H1 (cell line): Measurements from ENCODE around the gene BCKDHA. TPM values are rescaled to one million over a fixed set of nuclear protein-coding genes. Genes with fewer than 3 reads are reported as not detected.

Experiments used
- CTCF ChIA-PET: fragments of 300-600 bp; sonication (Branson Sonifier 250); formaldehyde crosslinking; loops from one replicate; lab custom pipeline; 2021; ENCODE audit not compliant: partially characterized antibody; lab: Charles Lee
- POLR2A ChIA-PET: fragments of 300-600 bp; sonication (Branson Sonifier 250); formaldehyde crosslinking; loops from one replicate; lab custom pipeline; 2021; ENCODE audit warnings: inconsistent platforms; ENCODE audit not compliant: partially characterized antibody; lab: Charles Lee
- DNase-seq, 2 experiments: peaks; one replicate each; pipeline versions ENCODE4 v3.0.0 to v3.0.0-alpha.2; 2010 to 2022; ENCODE audit warnings: low spot score in 2 of 2, low read depth in 1 of 2, mixed read lengths in 1 of 2
- FAIRE-seq: peaks from 2 replicates; lab custom pipeline; 2011; peaks lifted over from hg19 to GRCh38; lab: Jason Lieb, UNC
- H2AFZ ChIP-seq: 2 replicates; pipeline ENCODE4 v1.8.1; 2012; ENCODE audit warnings: low read length, inconsistent platforms
- H2AK5ac ChIP-seq: 2 replicates; pipeline ENCODE4 v1.6.1; 2013; ENCODE audit warnings: low read depth, low read length
- H2BK120ac ChIP-seq: replicated peaks from 2 replicates; pipeline ENCODE3; 2013; ENCODE audit warnings: low read depth, low read length, inconsistent platforms
- H2BK12ac ChIP-seq: 2 replicates; pipeline ENCODE4 v1.6.1; 2013; ENCODE audit warnings: low read depth, low read length
- H2BK15ac ChIP-seq: 2 replicates; pipeline ENCODE4 v1.6.1; 2013; ENCODE audit warnings: low read length
- H2BK20ac ChIP-seq: 2 replicates; pipeline ENCODE4 v1.6.1; 2013; ENCODE audit warnings: low read length
- H2BK5ac ChIP-seq: 2 replicates; pipeline ENCODE4 v1.6.1; 2013; ENCODE audit warnings: low read depth, low read length
- H3K14ac ChIP-seq: 2 replicates; pipeline ENCODE4 v1.6.1; 2013; ENCODE audit warnings: inconsistent platforms; ENCODE audit not compliant: insufficient read length
- H3K18ac ChIP-seq: 2 replicates; pipeline ENCODE4 v1.6.1; 2013; ENCODE audit warnings: low read length; ENCODE audit errors: extremely low read depth
- H3K23ac ChIP-seq: 2 replicates; pipeline ENCODE4 v1.6.1; 2013; ENCODE audit warnings: inconsistent platforms; ENCODE audit not compliant: insufficient read length
- H3K23me2 ChIP-seq: 2 replicates; pipeline ENCODE4 v1.6.1; 2013; ENCODE audit warnings: low read depth, low read length
- H3K27ac ChIP-seq: 2 replicates; pipeline ENCODE4 v1.6.1; 2011; ENCODE audit warnings: low read depth, low read length, inconsistent platforms
- H3K27me3 ChIP-seq, 4 experiments: replicated peaks in 1 of 4; 1 replicate in 1 of 4; 2 replicates in 3 of 4; pipeline versions ENCODE4 v1.6.1 to v1.8.1; 2011 to 2013; ENCODE audit warnings: low read length in 3 of 4, mild to moderate bottlenecking in 3 of 4, inconsistent platforms in 2 of 4, mixed read lengths in 2 of 4, moderate library complexity in 1 of 4; ENCODE audit not compliant: control insufficient read depth in 3 of 4, insufficient read depth in 3 of 4; ENCODE audit errors: extremely low read depth in 1 of 4
- H3K36me3 ChIP-seq, 4 experiments: 2 replicates each; pipeline versions ENCODE4 v1.6.1 to v1.8.1; 2011 to 2013; ENCODE audit warnings: mild to moderate bottlenecking in 4 of 4, low read length in 3 of 4, moderate library complexity in 2 of 4, control low read depth in 1 of 4, inconsistent platforms in 1 of 4; ENCODE audit not compliant: insufficient read depth in 4 of 4, control insufficient read depth in 2 of 4
- H3K4ac ChIP-seq: replicated peaks from 2 replicates; pipeline ENCODE3; 2013; ENCODE audit warnings: low read length, low read depth, mixed read lengths, inconsistent platforms; ENCODE audit not compliant: insufficient read length
- H3K4me1 ChIP-seq, 4 experiments: replicated peaks in 1 of 4; 1 replicate in 1 of 4; 2 replicates in 3 of 4; pipeline versions ENCODE4 v1.6.1 to v1.8.1; 2011 to 2013; ENCODE audit warnings: low read length in 3 of 4, inconsistent platforms in 2 of 4, mixed read lengths in 1 of 4; ENCODE audit not compliant: insufficient read depth in 4 of 4, control insufficient read depth in 3 of 4
- H3K4me2 ChIP-seq, 2 experiments: 2 replicates each; pipeline versions ENCODE4 v1.6.1 to v1.8.1; 2011 to 2013; ENCODE audit warnings: low read depth in 2 of 2, low read length in 2 of 2, control low read depth in 1 of 2, inconsistent platforms in 1 of 2, mild to moderate bottlenecking in 1 of 2; ENCODE audit not compliant: insufficient read depth in 1 of 2
- H3K4me3 ChIP-seq, 4 experiments: fragments of 200-600, 300-600 bp in 1 of 4; sonication (generic), shearing (Covaris generic), sonication (Bioruptor Twin) in 1 of 4; 2 replicates each; pipeline versions ENCODE4 v1.5.1 to v1.8.1; 2011 to 2016; ENCODE audit warnings: low read length in 4 of 4, low read depth in 3 of 4, control low read depth in 2 of 4, inconsistent platforms in 2 of 4, mild to moderate bottlenecking in 2 of 4, mixed read lengths in 1 of 4, moderate library complexity in 1 of 4; ENCODE audit not compliant: insufficient read depth in 2 of 4; ENCODE audit errors: extremely low read depth in 1 of 4
- H3K56ac ChIP-seq: replicated peaks from 2 replicates; pipeline ENCODE3; 2013; ENCODE audit warnings: low read depth, mild to moderate bottlenecking, mixed read lengths, low read length, inconsistent platforms; ENCODE audit not compliant: insufficient read length
- H3K79me1 ChIP-seq: 2 replicates; pipeline ENCODE4 v1.6.1; 2013; ENCODE audit warnings: low read depth, low read length, control low read depth
- H3K79me2 ChIP-seq, 2 experiments: 2 replicates each; pipeline versions ENCODE4 v1.6.1 to v1.8.1; 2012 to 2013; ENCODE audit warnings: low read length in 2 of 2, mild to moderate bottlenecking in 2 of 2, inconsistent platforms in 1 of 2; ENCODE audit not compliant: insufficient read depth in 2 of 2, control insufficient read depth in 1 of 2
- H3K9ac ChIP-seq, 4 experiments: replicated peaks in 1 of 4; 1 replicate in 1 of 4; 2 replicates in 3 of 4; pipeline versions ENCODE4 v1.6.1 to v1.8.1; 2011 to 2013; ENCODE audit warnings: low read depth in 3 of 4, low read length in 3 of 4, control low read depth in 2 of 4, mild to moderate bottlenecking in 2 of 4, moderate library complexity in 2 of 4, inconsistent platforms in 1 of 4; ENCODE audit errors: extremely low read depth in 1 of 4
- H3K9me3 ChIP-seq, 2 experiments: 2 replicates each; pipeline versions ENCODE4 v1.6.1 to v1.8.1; 2012 to 2013; ENCODE audit warnings: mild to moderate bottlenecking in 2 of 2, moderate library complexity in 2 of 2, control low read depth in 1 of 2, inconsistent platforms in 1 of 2, low read depth in 1 of 2, low read length in 1 of 2, mixed read lengths in 1 of 2; ENCODE audit not compliant: insufficient read depth in 2 of 2
- H4K20me1 ChIP-seq, 2 experiments: replicated peaks in 1 of 2; 2 replicates each; pipeline versions ENCODE3 to v1.8.1; 2011 to 2013; ENCODE audit warnings: inconsistent platforms in 2 of 2, low read length in 2 of 2, mild to moderate bottlenecking in 1 of 2; ENCODE audit not compliant: insufficient read depth in 2 of 2, control insufficient read depth in 1 of 2
- H4K5ac ChIP-seq: 2 replicates; pipeline ENCODE4 v1.6.1; 2013; ENCODE audit warnings: low read length, low read depth, mixed read lengths, inconsistent platforms; ENCODE audit not compliant: insufficient read length
- H4K8ac ChIP-seq: 2 replicates; pipeline ENCODE4 v1.8.0; 2013; ENCODE audit warnings: mild to moderate bottlenecking, moderate library complexity, low read length, inconsistent platforms; ENCODE audit not compliant: insufficient read depth; ENCODE audit errors: extremely low read depth
- H4K91ac ChIP-seq: replicated peaks from 2 replicates; pipeline ENCODE3; 2013; ENCODE audit warnings: low read length, mixed read lengths, inconsistent platforms; ENCODE audit not compliant: insufficient read length
- KDM4A ChIP-seq: IDR thresholded peaks from one replicate; pipeline ENCODE4 v1.7.1; 2012; ENCODE audit warnings: low read depth, mild to moderate bottlenecking, moderate library complexity, low read length, inconsistent platforms; ENCODE audit not compliant: severe bottlenecking
- WGBS, 2 experiments: shearing (Covaris generic) in 1 of 2; methylation state at CpG; one replicate each; pipeline versions ENCODE4 v1.1.6 to v1.1.7; 2013 to 2015; ENCODE audit warnings: low lambda C conversion rate in 2 of 2, mixed read lengths in 2 of 2, inconsistent platforms in 1 of 2, low coverage in 1 of 2, missing lambda C conversion rate in 1 of 2; ENCODE audit not compliant: insufficient replicate concordance in 2 of 2, insufficient coverage in 1 of 2, insufficient read length in 1 of 2; ENCODE audit errors: extremely low coverage in 1 of 2, missing lambda C conversion rate in 1 of 2; 5-methylcytosine and 5-hydroxymethylcytosine counted together
- polyA plus RNA-seq, 7 experiments: library from polyadenylated mRNA; depleted of rRNA in 3 of 7; stranded (reverse) in 5 of 7; unstranded in 2 of 7; fragments of >200 nt in 5 of 7; fragments of 200-250 nt in 2 of 7; gene quantifications; 1 replicate in 5 of 7; 2 replicates in 1 of 7; 4 replicates in 1 of 7; pipeline versions ENCODE4 v1.2.1 to v1.2.3, GENCODE V29; 2011 to 2013; ENCODE audit warnings: missing spikeins in 2 of 7, mixed read lengths in 2 of 7
- total RNA-seq: library from RNA; stranded (reverse); fragmentation: NEBNext Ultra II Directional; extraction: Animal tissue kit (Norgen Biotek cat#: 25700); gene quantifications from 2 replicates; pipeline ENCODE4 v1.2.1, GENCODE V29; 2021

The BCKDHA gene
- total and polyA plus RNA-seq, 2 of the 8 experiments (the other 6 are each of a cell fraction or from before 2014, with no cell fraction given) = 14.2 to 69.6 TPM

GRCh38 chr19:41363371-41363752 lies 34.3 kb upstream of the BCKDHA start:
- H3K56ac ChIP-seq = no peak overlapping the region
- no peaks in the 10 kb centered on the region for H3K27me3 ChIP-seq
- H3K9ac ChIP-seq = peak overlapping the region in 1 of 4 experiments; percentile 97; a peak in 2 of 7 replicates
- H3K4me1 ChIP-seq = peaks cover 0 to 6% (median 2%) of the 10 kb centered on the region in 4 experiments; a peak in 2 of 7 replicates
- no peak overlapping the region for H3K4ac ChIP-seq
- POLR2A ChIA-PET = interaction anchor here (0.6 to 3.1 kb wide), 11 partner anchors 10 to 99 kb away, joined by 3 to 29 read pairs (median 6); partner anchors contain the start of genes B3GNT8, DMAC2, HNRNPUL1 and TGFB1
- peaks cover 6% of the 10 kb centered on the region for H3K79me1 ChIP-seq
- peak overlapping the region; percentile 92 for H2AFZ ChIP-seq
- H3K9me3 ChIP-seq = no peaks in the 10 kb centered on the region
- H4K20me1 ChIP-seq = no peaks in the 10 kb centered on the region
- no peak overlapping the region for H4K5ac ChIP-seq
- H3K14ac ChIP-seq = no peak overlapping the region
- H2AK5ac ChIP-seq = no peak overlapping the region; the same call in 1 of the 2 replicates
- no peak overlapping the region for H2BK120ac ChIP-seq
- H3K23me2 ChIP-seq = peaks cover 6% of the 10 kb centered on the region
- FAIRE-seq = no peak
- no peak overlapping the region for H2BK20ac ChIP-seq
- TF ChIP-seq KDM4A = no peak
- TF ChIP-seq, all 59 proteins: peak for 0
- Histone ChIP-seq H2BK12ac (peak overlapping the region; percentile 80; the same call in 1 of the 2 replicates), H2BK15ac (peak overlapping the region; percentile 61; the same call in 1 of the 2 replicates), H4K91ac (no peak overlapping the region), H3K18ac (no peak overlapping the region), H3K4me3 (peak overlapping the region; percentile 84 to 95 (median 90)), H4K8ac (no peak overlapping the region), H3K4me2 (peak overlapping the region; percentile 82 to 83), H3K79me2 (no peaks in the 10 kb centered on the region), H3K36me3 (no peaks in the 10 kb centered on the region), H3K23ac (no peak overlapping the region), H3K27ac (no peak overlapping the region; the same call in 1 of the 2 replicates), H2BK5ac (no peak overlapping the region; the same call in 1 of the 2 replicates)
- CTCF ChIA-PET = interaction anchor here (1.0 to 4.6 kb wide), 5 partner anchors 9 to 237 kb away, joined by 3 to 37 read pairs (median 4); partner anchors contain the start of genes TGFB1 and TMEM91
- no peak for DNase-seq
- WGBS, 2 experiments = 42% methylated on average over 6 of the region's 6 CpGs; no CpG with 5 or more reads in 1 of the 2 experiments
